ENCODE measurements around the gene TSSK2.

GRCh38 chr22:19086896-19087295 lies 44.2 kb upstream of the TSSK2 start:
- no peak for TF ChIP-seq CTCF (IDR thresholded peaks at IDR 0.05; ENCODE audit: poor library complexity)
- TF ChIP-seq EZH2 (IDR thresholded peaks at IDR 0.05; ENCODE audit: borderline replicate concordance) = no peak

All from hepatocyte (in vitro differentiated cells).